SK-N-MC (cell line): ENCODE results near the gene GNB2.

ENCODE experiments used
- EZH2 ChIP-seq: fragments of 200-600 bp; sonication (generic); IDR thresholded peaks from one replicate; pipeline ENCODE4 v1.6.1; 2017; ENCODE audit warnings: antibody characterized with exemption
- POLR2AphosphoS5 ChIP-seq: IDR thresholded peaks from 2 replicates; pipeline ENCODE4 v1.6.1; 2012; ENCODE audit warnings: mild to moderate bottlenecking, low read depth, low read length, borderline replicate concordance

DNA sequence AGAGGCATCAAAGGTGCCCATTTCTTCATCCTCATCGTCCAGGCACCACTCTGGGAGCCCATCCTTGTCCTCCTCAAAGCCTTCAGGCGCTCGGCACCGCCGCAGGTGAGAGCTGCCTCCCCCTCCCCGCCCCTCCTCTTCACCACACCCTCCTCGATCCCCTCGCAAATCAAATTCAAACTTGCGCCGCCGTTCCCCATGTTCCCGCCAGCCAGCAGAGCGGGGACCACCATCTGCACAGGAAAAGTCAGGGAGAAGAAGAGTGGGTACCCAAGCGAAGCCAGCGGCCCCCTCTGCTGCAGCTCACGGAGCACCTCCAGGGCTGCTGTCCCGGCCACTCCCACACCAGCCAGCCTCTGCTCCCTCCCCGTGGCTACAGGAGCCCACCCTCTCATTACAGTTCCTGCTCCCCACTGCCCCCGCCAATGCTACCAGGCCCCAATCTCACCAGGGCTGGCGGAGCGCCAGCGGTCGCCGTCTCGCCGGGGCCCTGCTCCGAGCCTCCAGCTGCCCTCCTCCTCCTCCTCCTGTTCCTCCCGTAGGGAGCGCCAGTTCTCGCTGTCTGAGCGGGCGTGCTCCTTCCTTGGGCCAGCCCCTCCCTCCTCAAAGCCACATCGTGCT is 12.8 kb downstream of the GNB2 start:
- TF ChIP-seq POLR2AphosphoS5: no peak
- no peak for TF ChIP-seq EZH2
